Peyer's patch (tissue), 4 donors: Measurements from ENCODE around the gene TMEM132D.

Experiments
- POLR2A ChIP-seq, 2 donors: fragments of 450-650 bp; IDR thresholded peaks; one replicate each; pipeline ENCODE4 v1.5.1; 2017; ENCODE audit warnings: antibody characterized with exemption in 2 of 2, mild to moderate bottlenecking in 2 of 2, moderate library complexity in 2 of 2
- TF ChIP-seq, protein P1 (sequence below), 6 experiments: fragments of 450-650 bp in 4 of 6; fragments of 200-600 bp in 2 of 6; sonication (generic) in 1 of 6; IDR thresholded peaks; one replicate each; pipeline ENCODE4 v1.5.1; 2017 to 2019; ENCODE audit warnings: antibody characterized with exemption in 6 of 6, mild to moderate bottlenecking in 3 of 6, moderate library complexity in 1 of 6

- TF ChIP-seq, protein P1, sequence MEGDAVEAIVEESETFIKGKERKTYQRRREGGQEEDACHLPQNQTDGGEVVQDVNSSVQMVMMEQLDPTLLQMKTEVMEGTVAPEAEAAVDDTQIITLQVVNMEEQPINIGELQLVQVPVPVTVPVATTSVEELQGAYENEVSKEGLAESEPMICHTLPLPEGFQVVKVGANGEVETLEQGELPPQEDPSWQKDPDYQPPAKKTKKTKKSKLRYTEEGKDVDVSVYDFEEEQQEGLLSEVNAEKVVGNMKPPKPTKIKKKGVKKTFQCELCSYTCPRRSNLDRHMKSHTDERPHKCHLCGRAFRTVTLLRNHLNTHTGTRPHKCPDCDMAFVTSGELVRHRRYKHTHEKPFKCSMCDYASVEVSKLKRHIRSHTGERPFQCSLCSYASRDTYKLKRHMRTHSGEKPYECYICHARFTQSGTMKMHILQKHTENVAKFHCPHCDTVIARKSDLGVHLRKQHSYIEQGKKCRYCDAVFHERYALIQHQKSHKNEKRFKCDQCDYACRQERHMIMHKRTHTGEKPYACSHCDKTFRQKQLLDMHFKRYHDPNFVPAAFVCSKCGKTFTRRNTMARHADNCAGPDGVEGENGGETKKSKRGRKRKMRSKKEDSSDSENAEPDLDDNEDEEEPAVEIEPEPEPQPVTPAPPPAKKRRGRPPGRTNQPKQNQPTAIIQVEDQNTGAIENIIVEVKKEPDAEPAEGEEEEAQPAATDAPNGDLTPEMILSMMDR (IDR thresholded peaks at IDR 0.05), result no peak
- TF ChIP-seq POLR2A (IDR thresholded peaks at IDR 0.05), result no peak
Measured at GRCh38 chr12:129520739-129521138, 383.1 kb downstream of the TMEM132D start.
